Left renal pelvis (tissue), 4 donors: Measurements from ENCODE around the gene HMG20A. TPM values are rescaled to one million over a fixed set of nuclear protein-coding genes. Genes with fewer than 3 reads are reported as not detected.

Source experiments
- DNase-seq, 4 donors: peaks; one replicate each; pipeline ENCODE4 v3.0.0-alpha.2; 2013; ENCODE audit warnings: low read depth in 4 of 4, low spot score in 3 of 4
- polyA plus RNA-seq, 4 donors: library from polyadenylated mRNA; unstranded; fragments of 120-200 nt; gene quantifications; one replicate each; pipeline ENCODE4 v1.2.1, GENCODE V29; 2013; ENCODE audit not compliant: insufficient read length in 4 of 4

Gene HMG20A
- polyA plus RNA-seq, 4 donors = 55.8 to 74.6 (median 70.2) TPM

DNA sequence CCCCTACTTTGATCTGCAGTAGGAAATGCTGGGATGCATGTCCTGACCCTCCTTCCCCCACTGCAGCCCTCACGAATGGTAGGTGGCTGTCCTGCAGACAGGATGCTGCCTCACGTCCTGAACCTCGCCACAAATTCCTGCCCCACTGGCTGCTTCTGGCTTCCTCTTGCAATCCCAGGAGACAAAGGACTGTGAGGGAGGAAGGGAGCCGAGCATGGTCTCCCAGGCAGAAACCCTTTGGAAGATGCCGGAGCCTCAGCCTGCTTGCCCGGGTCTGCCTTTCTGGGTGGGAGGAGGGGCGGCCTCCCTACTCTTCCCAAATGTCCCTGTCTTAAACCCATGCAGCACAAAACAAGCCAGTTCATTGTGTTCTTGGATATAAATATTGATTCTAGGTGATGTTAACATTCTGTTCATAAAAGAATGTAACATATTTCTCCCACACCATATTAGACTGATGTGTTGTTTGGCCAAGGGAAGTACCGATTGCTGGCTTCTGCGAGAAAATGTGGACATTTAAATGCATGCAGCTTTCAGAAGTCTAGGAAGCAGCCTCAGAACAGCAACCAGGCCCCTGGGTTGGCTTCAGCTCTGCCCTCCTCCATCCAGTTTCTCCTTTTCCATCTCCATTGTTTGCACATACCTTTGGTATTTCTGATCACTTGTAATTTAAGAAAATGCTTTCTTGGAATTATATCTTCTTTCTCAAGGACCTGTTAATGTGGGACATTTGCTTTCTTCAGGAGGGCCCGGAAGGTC is 75.3 kb downstream of the HMG20A start:
- DNase-seq = no peak

DNA sequence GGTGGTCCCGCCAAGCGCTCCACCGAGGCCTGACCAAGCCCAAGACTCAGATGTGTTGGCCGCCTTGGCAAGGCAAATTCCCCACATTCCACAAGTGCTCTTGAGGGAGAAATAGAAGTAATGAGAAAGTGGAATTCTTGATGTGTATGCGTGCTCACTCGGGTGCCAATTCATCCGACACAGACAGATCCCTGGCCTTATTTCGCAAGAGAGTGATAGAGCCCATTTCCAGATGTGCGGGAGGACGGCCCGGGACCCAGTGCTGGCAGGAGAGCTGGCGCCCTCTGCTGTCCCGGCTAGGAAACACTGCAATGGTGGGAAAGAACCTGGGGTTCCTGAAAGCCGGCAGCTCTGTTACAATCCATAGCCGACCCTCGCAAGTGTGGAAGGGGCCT is 76.0 kb downstream of the HMG20A start:
- DNase-seq = no peak

DNA sequence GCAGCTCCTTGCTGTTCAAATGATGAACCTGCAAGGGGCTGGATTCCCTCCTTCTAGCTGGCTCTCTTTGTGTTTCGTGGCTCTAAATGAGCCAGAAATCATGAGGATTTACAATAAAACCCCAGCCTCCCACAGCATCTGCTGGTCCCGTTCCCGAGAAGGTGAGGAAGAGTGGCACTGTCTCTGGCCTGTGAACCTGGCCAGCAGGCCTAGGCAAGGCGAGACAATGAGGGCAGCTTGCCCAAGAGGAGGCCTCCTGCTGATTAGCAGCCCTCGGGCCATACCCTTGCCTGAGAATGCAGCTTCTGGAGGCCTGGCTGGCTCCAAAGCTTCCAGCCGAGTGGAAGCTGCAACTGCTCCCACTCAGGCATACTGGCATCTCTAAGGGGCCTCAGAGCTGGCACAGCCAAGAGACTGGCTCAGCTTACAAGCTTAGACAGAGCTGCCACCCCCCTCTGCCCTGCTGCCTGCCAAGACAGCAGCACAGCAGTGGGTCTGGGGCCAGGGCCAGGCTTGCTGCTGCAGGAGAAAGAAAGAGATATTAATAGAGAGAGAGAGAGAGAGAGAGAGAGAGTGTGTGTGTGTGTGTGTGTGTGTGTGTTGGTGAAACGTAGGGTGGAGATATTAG is 76.5 kb downstream of the HMG20A start:
- DNase-seq = no peak

DNA sequence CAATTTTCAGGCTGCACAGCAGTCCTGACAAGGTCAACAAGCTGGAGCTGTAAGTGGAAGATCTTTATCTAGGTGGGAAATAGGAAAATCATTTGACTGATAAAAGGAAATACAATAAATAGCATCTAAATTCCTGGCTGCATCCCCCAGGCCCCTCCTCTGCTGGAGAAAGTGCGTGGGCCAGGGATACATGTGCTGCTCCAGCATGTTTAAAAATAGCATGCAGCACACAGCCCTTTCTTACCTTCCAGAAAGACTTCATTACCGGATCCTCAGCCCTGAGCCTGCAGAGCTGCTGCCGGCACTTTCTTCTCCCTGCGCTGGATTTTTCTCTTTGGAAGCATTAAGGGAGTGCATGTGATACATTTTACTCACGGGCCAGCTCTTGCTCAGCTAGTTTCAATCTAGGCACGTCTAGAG is 77.3 kb downstream of the HMG20A start:
- DNase-seq = no peak

DNA sequence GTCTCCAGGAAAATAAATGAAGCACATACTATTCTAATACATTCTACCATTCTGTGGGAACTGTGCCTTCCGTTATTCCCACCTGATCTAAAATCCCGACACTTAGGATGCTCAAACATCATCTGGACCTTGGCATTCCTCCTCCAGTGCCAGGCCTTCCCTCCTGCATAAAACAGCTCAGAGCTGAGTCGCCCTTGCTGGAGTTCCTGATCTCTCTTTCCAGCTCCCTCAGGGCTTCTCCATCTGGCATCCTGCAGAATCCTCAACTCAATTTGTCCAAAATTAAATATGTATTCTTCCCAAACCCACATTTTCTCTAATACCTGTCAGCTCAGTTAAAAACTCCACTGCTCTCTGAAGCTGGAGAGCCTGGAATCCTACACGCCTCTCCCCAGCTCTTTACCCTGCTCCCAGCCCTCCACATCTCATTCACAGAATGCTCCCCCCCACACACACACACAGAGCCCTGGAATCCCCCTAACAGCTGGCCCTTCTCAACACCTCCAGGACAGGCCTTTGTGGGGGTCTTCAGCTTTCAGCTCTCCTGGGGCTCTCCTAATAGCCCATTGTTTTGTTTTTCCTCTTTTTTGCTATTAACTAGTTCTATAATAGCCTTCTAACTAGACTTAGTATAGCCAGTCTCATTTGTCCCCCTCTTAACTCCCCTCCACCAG is 78.5 kb downstream of the HMG20A start:
- no peak for DNase-seq

DNA sequence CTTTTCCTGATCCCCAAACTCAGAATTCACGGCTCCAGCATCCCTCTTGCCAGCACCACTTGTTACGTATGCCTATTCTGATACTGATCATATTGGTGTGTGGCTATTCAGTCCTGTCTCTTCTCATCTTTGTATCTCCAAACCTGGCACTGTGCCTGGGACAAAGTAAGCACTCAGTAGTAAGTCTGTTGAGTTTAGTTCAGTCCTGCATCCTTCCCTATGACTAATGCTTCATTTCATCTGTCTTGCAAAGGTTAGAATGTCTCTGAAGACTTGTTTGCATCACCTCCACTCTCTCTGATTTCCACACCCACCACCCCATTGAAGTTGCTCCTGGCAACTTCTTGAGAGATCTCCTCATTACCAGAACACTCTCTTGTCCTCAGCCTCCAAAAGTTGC is 80.3 kb downstream of the HMG20A start:
- DNase-seq = no peak

DNA sequence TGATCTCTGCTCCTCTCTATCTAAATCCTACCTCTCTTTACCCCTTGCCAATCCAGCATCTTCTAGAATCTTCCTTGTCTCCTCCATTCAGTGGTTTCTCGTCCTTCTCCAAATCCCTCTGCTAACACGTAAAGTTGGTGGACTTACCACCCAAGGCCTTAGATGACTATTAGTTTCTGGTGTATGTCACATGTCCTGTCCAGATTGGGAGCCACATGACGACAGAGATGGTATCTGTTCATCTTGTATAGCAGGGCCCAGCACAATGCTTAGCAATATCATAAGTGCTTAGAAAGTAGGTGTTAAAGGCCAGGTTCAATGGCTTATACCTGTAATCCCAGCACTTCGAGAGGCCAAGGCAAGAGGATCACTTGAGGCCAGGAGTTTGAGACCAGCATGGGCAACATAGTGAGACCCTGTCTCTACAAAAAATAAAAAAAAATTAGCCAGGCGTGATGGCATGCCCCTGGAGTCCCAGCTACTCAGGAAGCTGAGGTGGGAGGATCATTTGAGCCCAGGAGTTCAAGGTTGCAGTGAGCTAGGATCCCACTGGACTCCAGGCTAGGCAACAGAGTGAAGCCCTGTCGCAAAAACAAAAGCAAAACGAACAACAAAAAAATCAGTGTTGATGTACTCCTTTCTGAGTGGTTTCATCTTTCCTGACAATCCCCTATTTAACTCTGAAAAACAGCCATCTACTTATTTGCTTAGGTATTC is 81.8 kb downstream of the HMG20A start:
- no peak for DNase-seq

DNA sequence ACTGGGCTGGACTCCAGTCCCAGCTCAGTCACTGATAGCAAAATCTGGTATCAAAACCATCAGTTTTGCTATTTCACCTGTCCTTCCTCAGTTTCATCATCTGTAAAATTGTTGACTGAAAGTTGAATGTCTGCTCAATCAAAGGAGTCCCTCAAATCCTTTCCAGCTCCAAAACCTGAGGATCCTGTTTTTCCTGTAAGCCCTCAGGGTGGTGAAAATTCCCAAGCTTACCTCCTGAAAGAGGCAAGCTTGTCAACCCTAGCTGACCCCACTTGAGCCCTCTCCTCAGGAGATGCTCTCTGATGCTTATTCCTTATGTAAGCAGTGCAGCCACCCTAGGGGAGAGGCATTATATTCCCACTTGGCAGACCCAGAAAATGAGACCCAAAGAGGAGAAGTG is 82.6 kb downstream of the HMG20A start:
- DNase-seq = no peak

DNA sequence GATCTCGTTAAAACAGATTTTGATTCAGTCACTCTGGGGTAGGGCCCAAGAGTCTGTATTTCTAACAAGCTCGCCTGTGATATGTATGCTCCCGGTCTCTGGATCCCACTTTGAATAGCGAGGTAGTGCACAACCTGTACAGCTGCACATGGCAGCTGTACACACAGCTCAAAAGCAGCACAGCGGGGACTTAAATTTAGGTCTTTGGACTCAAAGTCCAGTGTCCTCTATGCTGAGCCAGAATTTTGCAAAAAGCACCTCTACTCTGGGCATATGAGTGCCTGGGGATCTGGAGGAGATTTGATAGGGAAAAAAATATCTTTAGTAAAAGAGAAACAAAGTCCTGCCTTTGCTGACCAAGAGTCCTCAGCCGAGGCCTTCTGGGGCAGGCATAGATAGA is 83.1 kb downstream of the HMG20A start:
- no peak for DNase-seq

DNA sequence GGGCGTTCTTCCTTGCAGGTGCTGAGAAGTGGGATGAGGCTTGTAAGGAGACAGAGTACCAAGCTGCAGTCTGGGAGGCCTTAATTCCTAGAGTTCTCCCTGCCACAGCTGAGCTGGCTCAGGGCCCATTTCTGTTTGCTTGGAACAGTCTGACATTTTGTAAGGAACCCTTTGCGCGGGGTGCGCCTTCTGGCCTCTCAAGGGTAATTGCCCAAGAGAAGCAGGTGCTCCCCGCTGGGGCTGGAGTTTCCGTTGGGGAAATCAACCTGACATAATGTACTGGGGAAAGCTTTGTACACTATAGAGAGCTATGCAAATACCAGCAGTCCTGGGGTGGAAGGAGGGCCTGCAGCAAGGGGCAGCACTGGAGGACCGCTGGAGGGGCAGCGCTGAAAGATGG is 83.6 kb downstream of the HMG20A start:
- DNase-seq = no peak

DNA sequence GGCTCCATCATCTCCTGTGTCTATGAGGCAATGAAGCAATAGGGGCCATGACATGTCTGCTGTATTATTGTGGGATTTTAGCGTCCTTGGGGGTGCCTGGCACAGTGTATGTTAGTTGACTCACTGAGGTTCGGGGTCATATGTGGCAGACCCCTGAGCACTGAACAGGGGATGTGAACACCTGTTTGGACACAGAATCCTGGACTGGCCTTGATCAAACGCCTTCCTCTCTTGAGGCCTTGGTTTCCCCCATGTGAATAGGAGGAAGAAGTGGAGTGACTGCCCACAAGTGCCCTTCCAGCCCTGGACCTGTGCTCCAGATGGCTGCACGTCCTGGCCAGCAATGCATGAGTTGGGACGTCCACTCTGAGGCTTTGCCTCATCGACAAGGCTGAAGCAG is 84.2 kb downstream of the HMG20A start:
- no peak for DNase-seq

DNA sequence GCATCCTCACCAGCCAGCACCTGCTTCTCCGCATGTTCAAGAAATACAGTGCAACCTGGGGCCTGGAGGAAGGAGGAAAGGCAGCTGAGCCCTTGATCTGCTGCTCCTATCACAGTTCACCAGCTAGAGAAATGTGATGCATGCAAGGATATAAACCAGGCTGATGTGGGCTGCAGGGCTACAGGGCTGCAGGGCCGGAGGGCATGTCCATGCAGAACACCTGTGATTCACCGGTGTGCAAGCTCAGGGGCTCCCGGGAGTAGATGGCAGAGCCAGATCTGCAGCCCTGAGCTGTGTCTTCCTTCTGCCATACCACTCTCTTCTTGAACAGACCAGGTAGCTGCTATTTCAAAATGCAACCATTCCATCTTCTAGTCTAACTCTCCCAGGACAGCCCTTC is 84.9 kb downstream of the HMG20A start:
- no peak for DNase-seq

DNA sequence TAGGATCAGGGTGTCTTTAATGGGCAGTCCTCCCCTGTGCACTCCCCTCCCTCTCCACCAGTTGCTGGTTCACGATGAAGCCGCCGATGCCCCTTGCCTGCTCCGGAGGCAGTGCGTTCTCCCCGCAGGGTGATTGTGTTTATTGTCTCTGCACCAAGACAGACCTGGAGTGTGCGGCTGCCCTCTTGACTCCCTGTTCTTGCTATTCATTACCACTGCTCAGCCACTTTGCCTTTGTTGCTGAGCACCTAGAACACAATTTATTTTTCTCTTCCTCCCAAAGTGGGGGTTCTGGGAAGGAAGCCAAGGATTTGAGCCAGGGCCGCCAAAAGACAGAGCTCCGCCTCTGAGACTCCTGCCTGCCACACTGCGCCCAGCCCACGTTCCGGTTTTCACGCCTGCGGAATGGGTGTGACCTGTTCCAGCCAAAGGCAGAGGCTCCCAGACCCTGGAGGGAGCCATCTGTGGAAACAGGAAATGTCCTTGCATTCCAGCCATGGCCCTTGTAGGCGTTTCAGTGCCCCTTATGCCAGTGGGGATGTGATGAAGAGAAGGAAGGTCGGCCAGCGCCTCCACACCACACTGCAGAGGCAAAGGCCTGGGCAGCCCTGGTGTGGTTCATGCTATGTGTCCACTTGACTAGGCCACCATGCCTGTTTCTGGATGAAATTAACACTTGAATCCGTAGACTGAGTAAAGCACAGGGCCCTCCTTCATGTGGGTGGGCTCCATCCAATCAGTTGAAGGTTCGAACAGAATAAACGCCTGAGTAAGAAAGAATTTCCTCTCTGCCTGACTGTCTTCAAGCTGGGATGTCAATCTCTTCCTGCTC is 85.8 kb downstream of the HMG20A start:
- no peak for DNase-seq

DNA sequence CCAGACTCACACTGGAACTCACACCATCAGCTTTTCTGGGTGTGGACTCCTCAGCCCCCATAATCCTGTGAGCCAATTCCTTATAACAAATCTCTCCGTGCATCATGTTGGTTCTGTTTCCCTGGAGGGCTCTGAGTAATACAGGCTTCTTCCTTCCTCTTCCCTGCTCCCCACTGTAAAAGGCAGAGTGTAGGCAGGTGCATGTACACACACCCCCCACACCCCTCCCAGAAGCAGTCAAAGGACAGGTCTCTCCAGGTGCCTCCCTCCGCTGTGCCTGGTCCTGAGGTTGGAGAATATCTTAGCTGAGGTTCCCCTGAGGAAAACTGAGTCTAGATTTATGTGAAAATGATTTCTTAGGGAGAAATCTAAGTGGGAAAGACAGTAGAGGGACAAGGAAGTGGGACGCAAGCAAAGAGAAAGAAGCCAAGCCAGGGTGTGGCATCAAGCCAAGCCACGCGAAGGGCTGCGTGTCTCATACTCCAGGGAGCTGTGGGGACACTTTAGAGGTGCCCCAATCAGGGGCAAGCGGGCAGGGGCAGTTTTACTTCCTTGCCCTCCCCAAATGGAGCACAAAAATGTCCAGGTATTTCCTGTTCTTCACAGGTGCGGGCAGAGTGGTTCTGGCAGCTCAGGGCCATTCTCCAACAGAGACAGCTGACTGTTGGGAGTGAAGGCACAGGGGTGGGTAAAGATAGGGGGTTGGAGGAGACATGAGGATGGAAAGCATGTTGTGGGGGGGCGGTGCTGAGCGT is 86.6 kb downstream of the HMG20A start:
- DNase-seq = no peak

DNA sequence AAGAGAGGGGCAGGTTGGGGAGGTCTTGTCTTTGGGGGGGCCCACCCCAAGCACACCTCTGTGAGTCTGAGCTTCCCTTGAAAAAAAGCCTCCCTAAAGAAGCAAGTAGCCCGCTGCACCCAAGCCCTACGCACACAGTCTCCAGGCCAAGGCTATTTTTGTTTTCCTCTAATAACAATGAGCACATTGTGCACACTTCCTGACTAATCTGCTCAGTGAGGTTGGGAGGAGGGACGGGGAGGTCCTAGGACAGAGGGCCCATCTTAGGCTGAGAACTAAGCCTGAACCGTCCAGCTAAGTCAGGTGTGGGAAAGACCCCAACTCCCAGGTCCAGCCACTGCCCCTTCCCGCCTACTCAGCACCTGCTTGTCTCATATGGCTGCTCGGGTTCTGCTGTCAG is 87.2 kb downstream of the HMG20A start:
- DNase-seq = no peak

DNA sequence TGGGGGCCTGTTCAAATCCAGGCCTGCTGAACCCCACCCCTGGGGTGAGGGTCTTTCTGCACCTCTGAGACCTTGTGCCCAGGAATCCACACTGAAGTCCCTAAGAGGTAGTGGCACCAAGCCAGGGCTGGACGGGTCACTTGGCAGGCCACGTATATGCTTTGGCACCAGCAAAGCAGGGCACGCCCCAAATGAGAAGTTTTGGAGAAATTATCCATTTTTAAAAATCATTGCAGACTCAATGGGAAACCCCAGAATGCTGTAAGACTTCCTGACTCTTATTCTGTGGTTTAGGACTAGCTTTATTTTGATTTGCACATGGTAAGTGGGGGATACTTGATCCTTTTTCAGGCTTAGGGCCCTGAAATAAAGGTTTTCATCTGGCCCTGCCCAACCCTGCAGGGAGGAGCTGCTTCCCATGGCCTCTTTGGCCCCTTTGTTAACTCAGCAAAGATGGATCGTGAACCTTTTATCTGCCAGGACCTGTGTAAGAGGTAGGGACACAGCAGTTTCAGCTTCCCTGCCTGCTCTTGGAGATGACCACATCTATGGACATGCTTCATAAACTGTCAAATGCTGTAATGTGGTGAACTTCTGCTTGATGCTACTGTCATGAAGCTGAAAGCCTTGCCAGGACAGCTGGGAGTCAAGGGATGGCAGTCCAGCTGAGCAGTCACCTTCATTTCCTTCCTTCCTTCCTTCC is 88.0 kb downstream of the HMG20A start:
- DNase-seq = no peak

DNA sequence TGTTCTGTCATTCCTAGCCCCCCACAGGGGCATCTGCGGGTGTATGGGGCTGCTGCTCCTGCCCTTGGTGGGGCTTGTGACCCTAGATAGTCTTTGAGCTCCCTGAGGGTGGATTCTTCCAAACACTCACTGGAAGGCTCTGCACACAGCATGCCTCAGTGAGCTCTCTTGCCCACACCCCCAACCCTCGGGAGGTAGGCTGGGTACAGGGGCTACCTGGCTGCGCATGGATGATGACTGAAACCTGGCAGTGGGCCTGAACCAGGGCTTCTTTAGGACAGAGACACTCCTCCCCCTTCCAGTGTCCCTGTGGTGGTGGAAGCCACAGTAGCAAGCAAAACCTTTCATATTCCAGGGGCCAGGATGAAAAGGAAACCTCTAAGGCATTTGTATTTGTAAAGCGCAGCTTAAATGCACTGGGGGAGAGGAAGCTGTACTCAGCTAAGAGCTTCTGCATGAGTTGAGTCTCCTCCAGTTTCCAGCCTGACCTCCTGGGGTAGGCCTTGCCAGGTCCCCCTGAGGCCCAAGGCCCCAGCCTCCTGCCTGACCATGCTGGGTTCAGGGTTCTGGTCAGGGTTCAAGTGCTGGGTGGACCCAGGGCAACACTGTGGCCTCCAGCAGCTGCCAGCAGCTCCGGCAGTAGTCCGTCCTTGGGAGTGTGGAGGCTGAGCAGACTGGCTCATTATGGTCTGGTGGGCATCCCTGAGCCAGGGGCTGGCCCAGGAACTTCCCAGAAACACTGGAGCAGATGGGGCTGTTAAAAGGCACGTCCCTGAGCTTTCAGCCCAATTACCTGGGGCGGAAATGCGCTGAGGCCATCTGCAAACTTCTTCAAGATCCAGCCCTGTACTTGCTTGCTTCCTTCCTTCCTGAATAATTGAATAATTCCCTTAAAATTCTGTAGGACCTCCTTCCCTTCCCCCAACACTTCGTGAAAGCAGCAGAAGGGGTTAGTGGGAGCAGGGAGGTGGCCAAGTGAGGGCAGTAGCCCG is 89.7 kb downstream of the HMG20A start:
- DNase-seq = no peak

DNA sequence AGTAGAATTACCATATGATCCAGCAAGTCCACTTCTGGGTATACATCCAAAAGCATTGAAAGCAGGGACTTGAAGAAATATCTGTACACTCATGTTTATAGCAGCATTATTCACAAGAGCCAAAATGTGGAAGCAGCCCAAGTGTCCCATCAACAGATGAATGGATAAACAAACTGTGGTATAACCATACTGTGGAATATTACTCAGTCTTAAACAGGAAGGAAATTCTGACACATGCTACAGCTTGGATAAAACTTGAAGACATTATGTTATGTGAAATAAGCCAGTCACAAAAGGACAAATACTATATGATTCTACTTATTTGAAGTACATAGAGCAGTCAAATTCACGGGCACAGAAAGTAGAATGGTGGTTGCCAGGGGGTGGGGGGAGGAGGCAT is 91.2 kb downstream of the HMG20A start:
- DNase-seq = no peak
